ENCODE measurements around the gene MAMDC2.

The MAMDC2 gene

DNA sequence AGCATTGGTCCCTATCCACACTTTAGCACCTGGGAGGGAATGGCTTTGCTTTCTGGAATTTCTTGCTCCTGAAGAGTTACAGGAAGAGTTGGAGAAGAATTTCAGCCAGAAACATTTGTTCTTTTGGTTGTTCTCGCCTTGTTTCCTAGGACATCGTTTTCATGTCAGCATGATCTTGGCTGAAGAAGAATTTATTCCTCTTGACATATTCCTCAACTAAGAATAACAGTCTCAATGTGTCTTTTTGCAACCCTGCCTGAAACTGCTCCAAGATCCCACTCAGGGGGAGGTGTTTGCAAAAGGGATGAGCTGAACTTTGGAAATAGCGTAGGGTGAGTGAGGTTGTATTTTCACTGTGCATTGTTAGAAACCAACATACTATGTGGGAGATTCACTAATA lies 26.1 kb downstream of the MAMDC2 start (continued):
- TF ChIP-seq TOX (CRISPR knock-in tag; IDR thresholded peaks at IDR 0.05; ENCODE audit: borderline replicate concordance) = no peak
- TF ChIP-seq CSRNP3 (CRISPR knock-in tag; IDR thresholded peaks at IDR 0.05) = no peak
- TF ChIP-seq OSR1 (CRISPR knock-in tag; IDR thresholded peaks at IDR 0.05) = no peak
- TF ChIP-seq ZC3H10 (CRISPR knock-in tag; IDR thresholded peaks at IDR 0.05) = no peak
- no peak for TF ChIP-seq ZNF70 (CRISPR knock-in tag; IDR thresholded peaks at IDR 0.05)

DNA sequence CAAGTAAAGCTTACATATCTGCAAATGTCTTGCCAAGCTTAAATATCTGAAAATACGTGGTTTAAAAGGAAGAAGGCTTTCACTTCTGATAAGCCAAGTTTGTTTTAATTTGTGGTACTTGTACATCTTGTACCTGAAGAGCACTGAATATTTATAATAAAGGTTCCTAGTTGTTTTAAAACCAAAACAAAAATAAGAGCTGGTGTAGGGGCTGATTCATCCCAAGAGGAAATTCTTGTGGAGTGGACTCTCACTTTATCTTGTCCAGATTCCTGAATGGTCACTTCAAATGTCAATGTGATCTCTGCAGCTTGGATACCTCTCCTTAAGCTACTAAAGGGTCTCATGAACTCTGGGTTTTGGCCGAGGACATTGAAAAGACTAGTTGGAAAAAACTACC lies 29.5 kb downstream of the MAMDC2 start:
- TF ChIP-seq ZNF70 (CRISPR knock-in tag; IDR thresholded peaks at IDR 0.05) (no peak), ARNTL (CRISPR knock-in tag; IDR thresholded peaks at IDR 0.05; ENCODE audit: borderline replicate concordance, low read depth) (no peak), ZC3H10 (CRISPR knock-in tag; IDR thresholded peaks at IDR 0.05) (no peak), OSR1 (CRISPR knock-in tag; IDR thresholded peaks at IDR 0.05) (no peak), ZNF8 (CRISPR knock-in tag; IDR thresholded peaks at IDR 0.05) (no peak), ZFP3 (CRISPR knock-in tag; IDR thresholded peaks at IDR 0.05) (no peak), ZNF565 (CRISPR knock-in tag; conservative IDR thresholded peaks at IDR 0.05; ENCODE audit: low read depth) (no peak), ZFP30 (CRISPR knock-in tag; IDR thresholded peaks at IDR 0.05) (no peak), PPARA (CRISPR knock-in tag; IDR thresholded peaks at IDR 0.05; ENCODE audit: borderline replicate concordance) (no peak), RARB (CRISPR knock-in tag; IDR thresholded peaks at IDR 0.05) (no peak), POU6F1 (CRISPR knock-in tag; IDR thresholded peaks at IDR 0.05; ENCODE audit: borderline replicate concordance, low read depth) (no peak), ESRRG (CRISPR knock-in tag; IDR thresholded peaks at IDR 0.05) (no peak)
- TF ChIP-seq, protein P1, sequence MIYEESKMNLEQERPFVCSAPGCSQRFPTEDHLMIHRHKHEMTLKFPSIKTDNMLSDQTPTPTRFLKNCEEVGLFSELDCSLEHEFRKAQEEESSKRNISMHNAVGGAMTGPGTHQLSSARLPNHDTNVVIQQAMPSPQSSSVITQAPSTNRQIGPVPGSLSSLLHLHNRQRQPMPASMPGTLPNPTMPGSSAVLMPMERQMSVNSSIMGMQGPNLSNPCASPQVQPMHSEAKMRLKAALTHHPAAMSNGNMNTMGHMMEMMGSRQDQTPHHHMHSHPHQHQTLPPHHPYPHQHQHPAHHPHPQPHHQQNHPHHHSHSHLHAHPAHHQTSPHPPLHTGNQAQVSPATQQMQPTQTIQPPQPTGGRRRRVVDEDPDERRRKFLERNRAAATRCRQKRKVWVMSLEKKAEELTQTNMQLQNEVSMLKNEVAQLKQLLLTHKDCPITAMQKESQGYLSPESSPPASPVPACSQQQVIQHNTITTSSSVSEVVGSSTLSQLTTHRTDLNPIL (CRISPR knock-in tag; IDR thresholded peaks at IDR 0.05; ENCODE audit: low read depth) = no peak
- no peak for ATAC-seq

DNA sequence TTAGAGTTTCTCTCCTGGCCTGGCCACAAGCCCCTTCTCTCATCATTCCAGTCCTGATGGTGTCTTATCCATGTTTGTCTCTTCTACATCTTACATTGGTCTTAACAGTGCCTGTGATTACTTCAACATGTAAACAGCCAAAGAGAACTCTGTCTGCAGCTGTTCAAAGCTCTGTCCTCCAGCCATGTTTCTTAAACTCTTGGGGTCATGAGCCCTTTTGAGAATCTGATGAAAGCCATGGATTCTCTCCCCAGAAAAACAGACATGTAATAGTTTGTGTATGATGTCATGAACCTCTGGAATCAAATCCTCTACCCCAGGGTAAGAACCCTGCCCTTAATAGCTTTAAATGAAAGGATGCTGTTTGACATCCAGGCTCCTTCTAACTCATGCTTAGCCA lies 30.1 kb downstream of the MAMDC2 start:
- no peak for ATAC-seq
- TF ChIP-seq RARB (CRISPR knock-in tag; IDR thresholded peaks at IDR 0.05) (no peak), CSRNP3 (CRISPR knock-in tag; IDR thresholded peaks at IDR 0.05) (no peak), ZNF565 (CRISPR knock-in tag; conservative IDR thresholded peaks at IDR 0.05; ENCODE audit: low read depth) (no peak), PPARA (CRISPR knock-in tag; IDR thresholded peaks at IDR 0.05; ENCODE audit: borderline replicate concordance) (no peak), OSR1 (CRISPR knock-in tag; IDR thresholded peaks at IDR 0.05) (no peak), CSDC2 (CRISPR knock-in tag; IDR thresholded peaks at IDR 0.05) (no peak), BACH2 (CRISPR knock-in tag; IDR thresholded peaks at IDR 0.05; ENCODE audit: borderline replicate concordance) (no peak), ZFP3 (CRISPR knock-in tag; IDR thresholded peaks at IDR 0.05) (no peak)
- TF ChIP-seq, protein P1 (CRISPR knock-in tag; IDR thresholded peaks at IDR 0.05; ENCODE audit: low read depth) = no peak

DNA sequence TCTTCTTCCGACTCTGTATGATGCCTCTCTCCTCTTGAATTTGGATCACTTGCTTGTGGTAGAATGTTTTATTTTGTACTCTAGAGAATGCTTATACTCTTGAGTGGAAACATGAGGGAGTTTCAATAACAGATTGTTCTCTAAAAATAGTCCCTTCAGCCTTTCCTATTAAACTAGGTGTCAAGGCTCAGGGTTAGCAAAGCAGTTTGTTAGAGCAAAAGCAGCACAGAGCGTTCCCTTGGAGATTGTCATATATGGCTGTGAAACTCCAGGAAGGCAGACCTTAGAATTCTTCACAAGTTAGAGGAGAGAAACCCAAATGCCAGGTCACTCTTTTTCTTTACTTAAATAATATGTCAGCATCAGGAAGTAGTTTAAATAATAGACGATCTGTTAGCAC lies 33.0 kb downstream of the MAMDC2 start:
- TF ChIP-seq TSHZ2 (CRISPR knock-in tag; IDR thresholded peaks at IDR 0.05) (no peak), ZNF8 (CRISPR knock-in tag; IDR thresholded peaks at IDR 0.05) (no peak), ZNF70 (CRISPR knock-in tag; IDR thresholded peaks at IDR 0.05) (no peak), ISL1 (CRISPR knock-in tag; IDR thresholded peaks at IDR 0.05) (no peak), ZNF565 (CRISPR knock-in tag; conservative IDR thresholded peaks at IDR 0.05; ENCODE audit: low read depth) (no peak), CSDC2 (CRISPR knock-in tag; IDR thresholded peaks at IDR 0.05) (no peak), RARB (CRISPR knock-in tag; IDR thresholded peaks at IDR 0.05) (no peak), CSRNP3 (CRISPR knock-in tag; IDR thresholded peaks at IDR 0.05) (no peak), TOX (CRISPR knock-in tag; IDR thresholded peaks at IDR 0.05; ENCODE audit: borderline replicate concordance) (no peak), PPARA (CRISPR knock-in tag; IDR thresholded peaks at IDR 0.05; ENCODE audit: borderline replicate concordance) (no peak), ARNTL (CRISPR knock-in tag; IDR thresholded peaks at IDR 0.05; ENCODE audit: borderline replicate concordance, low read depth) (no peak), OSR1 (CRISPR knock-in tag; IDR thresholded peaks at IDR 0.05) (no peak), ZFP3 (CRISPR knock-in tag; IDR thresholded peaks at IDR 0.05) (no peak), BACH2 (CRISPR knock-in tag; IDR thresholded peaks at IDR 0.05; ENCODE audit: borderline replicate concordance) (no peak)
- TF ChIP-seq, protein P1 (CRISPR knock-in tag; IDR thresholded peaks at IDR 0.05; ENCODE audit: low read depth) = no peak
- no peak for ATAC-seq

Data from SK-N-SH treated with all-trans-retinoic acid at 6 μM for 48 hours (cell line).